ENCODE data around the gene C19orf81. TPM values are rescaled to one million over a fixed set of nuclear protein-coding genes. Genes with fewer than 3 reads are reported as not detected.
A peak's percentile ranks its signal among the peaks of the same experiment; 100 is the strongest.

C19orf81 gene
- total RNA-seq, 1 experiment from 2014 or later, result not detected

- no peak for DNase-seq (ENCODE audit: low spot score)
Observed at GRCh38 chr19:50629194-50629593, 20.1 kb upstream of the C19orf81 start.

- no peak for DNase-seq (ENCODE audit: low spot score)
Observed at GRCh38 chr19:50629801-50630200, 19.4 kb upstream of the C19orf81 start.

GRCh38 chr19:50632151-50632835 lies 17.0 kb upstream of the C19orf81 start:
- DNase-seq (ENCODE audit: low spot score), result no peak

- DNase-seq (ENCODE audit: low spot score), result no peak
Observed at GRCh38 chr19:50633359-50633758, 15.9 kb upstream of the C19orf81 start.

GRCh38 chr19:50633973-50634372 lies 15.3 kb upstream of the C19orf81 start:
- DNase-seq (ENCODE audit: low spot score), result no peak

GRCh38 chr19:50636317-50637085 lies 12.7 kb upstream of the C19orf81 start:
- DNase-seq (ENCODE audit: low spot score), result no peak

- DNase-seq (ENCODE audit: low spot score), result no peak
Observed at GRCh38 chr19:50638600-50638999, 10.6 kb upstream of the C19orf81 start.

- no peak for DNase-seq (ENCODE audit: low spot score)
Observed at GRCh38 chr19:50639121-50640112, 9.8 kb upstream of the C19orf81 start, which contains the start of gene SYT3. TSS of gene SYT3 (minus strand) at chr19:50639881. CDS start at chr19:50637411, 2,470 bp downstream.

GRCh38 chr19:50640368-50640767 lies 8.9 kb upstream of the C19orf81 start:
- no peak for DNase-seq (ENCODE audit: low spot score)

GRCh38 chr19:50644315-50644915 lies 4.8 kb upstream of the C19orf81 start:
- no peak for DNase-seq (ENCODE audit: low spot score)

GRCh38 chr19:50645107-50645506 lies 4.1 kb upstream of the C19orf81 start:
- DNase-seq (ENCODE audit: low spot score), result no peak

GRCh38 chr19:50646074-50646807 lies 3.0 kb upstream of the C19orf81 start:
- DNase-seq (ENCODE audit: low spot score), result no peak

GRCh38 chr19:50647879-50648615 lies 1.2 kb upstream of the C19orf81 start:
- DNase-seq (ENCODE audit: low spot score), result no peak

GRCh38 chr19:50648659-50649058 lies 586 bp upstream of the C19orf81 start:
- no peak for DNase-seq (ENCODE audit: low spot score)

- no peak for DNase-seq (ENCODE audit: low spot score)
Observed at GRCh38 chr19:50651174-50651573, 1.9 kb downstream of the C19orf81 start.

- DNase-seq (ENCODE audit: low spot score), result no peak
Observed at GRCh38 chr19:50652722-50653121, 3.5 kb downstream of the C19orf81 start.

- DNase-seq (ENCODE audit: low spot score), result peak; percentile 56
Observed at GRCh38 chr19:50654882-50655281, 5.6 kb downstream of the C19orf81 start.

GRCh38 chr19:50657222-50657669 lies 8.0 kb downstream of the C19orf81 start:
- no peak for DNase-seq (ENCODE audit: low spot score)

GRCh38 chr19:50657712-50658440 lies 8.6 kb downstream of the C19orf81 start:
- DNase-seq (ENCODE audit: low spot score), result no peak
